Activated CD4-positive, alpha-beta T cell treated with anti-CD3 and anti-CD28 coated beads, Interleukin-2, amount 50 U/mL, for 16 hours (primary cell): ENCODE results near the gene HELT.
A peak's percentile ranks its signal among the peaks of the same experiment; 100 is the strongest.

ENCODE experiments used
- DNase-seq: peaks from one replicate; pipeline ENCODE4 v3.0.0-alpha.2; 2020

The HELT gene

DNA sequence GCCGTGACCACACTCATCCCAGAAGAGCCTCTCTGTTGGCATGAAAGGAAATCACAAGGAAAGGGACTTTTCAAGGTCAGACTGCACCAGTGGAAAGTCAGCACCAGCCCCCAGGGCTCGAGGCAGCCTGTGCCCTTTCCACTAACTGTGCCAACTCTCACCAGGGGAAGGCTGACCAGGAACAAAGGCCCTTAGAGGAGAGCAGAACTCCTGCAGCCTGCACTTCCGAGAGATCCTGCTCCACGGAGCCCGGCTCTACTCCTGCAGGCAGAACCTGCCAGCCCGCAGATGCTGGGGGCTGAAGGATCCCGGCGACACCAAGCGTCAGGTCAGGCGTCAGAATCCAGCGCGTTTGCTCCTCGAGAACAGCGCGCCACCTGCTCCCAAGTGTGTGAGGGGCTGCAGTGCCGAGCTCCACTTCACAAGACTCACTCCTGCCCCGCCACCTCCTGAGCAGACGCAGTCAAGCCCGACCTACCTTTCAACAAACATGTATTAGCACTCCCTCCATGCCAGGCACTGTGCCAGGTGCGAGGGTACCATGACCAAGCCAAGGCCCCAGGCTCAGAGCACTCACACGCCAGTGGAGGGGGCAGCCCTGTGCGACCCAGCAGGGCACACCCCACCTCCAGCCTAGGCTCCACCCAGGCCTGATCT is 13.6 kb upstream of the HELT start:
- DNase-seq: no peak

DNA sequence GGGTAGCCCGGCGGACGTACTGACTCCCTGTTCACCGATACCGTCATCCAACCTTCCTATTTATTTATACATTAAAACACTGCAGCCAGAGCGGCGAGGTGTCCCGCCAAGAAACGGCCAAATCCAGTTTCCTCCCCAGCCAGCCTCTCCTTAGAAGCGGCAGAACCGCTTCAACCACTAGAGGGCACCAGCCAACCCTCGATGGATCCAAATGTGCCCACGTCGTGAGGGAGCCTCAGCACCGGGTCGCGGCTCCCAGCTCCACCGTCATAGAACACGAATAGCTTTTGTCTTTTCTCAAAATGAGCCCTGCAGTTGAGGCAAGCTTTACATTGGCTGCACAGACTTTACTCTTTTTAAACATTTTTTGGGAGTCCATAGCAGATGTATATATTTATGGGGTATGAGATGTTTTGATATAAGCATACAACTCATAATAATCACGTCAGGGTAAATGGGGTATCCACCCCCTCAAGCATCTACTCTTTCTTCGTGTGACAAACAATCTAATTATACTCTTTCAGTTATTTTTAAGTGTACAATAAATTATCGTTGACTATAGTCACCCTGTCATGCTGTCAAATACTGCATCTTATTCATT is 13.0 kb upstream of the HELT start:
- DNase-seq: peak; percentile 79

DNA sequence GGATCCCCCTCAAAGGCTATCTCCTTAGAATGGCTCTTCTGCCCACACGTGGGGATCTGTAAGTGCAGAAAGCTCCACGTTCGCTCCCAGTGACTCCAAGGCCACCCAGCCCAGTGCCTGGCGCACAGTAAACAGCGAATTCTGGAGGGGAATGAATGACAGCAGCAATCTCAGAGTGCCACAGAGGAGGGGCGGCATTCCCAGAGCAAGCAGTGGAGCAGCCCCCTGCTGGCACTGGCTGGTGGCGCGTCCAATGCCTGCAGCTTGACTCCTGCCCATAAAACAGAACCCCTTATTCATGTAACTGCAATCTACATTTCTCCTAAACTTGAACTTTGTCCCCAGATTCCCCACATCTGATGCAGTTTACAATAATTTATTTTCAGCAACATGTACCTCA is 6.9 kb upstream of the HELT start:
- DNase-seq: no peak

DNA sequence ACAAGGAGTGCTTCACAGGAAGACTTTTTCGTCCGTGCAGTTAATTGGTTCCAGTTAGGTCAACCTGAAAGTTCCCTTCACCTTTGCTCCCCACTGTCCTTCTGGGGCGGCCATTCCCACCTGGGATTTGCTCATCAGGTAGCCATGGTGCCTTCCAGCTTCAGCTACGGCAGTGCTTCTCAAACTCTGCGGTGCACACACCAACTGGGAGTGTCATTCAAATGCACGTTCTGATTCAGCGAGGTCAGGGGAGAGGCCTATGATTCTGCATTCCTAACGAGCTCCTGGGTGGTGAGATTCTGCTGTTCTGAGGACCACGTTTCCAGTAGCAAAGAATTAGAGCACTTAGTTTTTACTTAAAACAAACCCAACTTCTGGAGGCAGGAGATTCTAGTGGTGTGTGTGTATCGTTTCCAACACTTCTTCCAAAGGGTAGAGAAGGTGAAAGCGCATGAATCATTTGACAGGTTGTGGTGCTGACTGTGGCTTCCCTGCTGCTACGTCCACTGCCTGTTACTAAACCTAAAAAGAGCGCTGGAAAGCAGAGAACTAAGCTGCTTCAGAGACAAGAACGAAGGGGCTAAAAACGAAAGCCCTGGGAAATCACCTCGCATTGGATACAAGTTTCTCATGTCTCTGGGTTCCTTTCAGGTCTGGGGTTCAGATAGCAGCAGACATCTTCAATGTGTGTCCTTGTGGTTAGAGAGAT is 4.7 kb upstream of the HELT start:
- DNase-seq: peak; percentile 18

DNA sequence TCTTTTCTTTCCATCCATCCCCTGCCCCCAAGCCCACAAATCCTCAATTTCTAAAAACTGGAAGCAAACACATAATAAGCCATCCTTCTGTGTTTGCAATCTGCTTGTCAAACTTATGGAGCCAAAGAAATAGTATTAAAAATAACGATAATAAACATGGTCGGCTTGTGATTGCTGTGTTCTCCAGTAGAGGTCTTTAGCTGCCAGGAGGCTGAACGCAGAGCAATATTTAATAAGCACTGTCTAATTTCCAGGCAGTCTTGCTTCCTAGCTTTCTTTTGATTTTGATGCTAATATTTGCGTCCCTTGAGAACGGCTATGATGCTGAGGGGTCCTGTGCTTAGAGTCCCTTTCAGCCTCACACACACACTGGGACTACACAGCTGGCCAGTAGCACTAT is 3.2 kb upstream of the HELT start:
- no peak for DNase-seq

DNA sequence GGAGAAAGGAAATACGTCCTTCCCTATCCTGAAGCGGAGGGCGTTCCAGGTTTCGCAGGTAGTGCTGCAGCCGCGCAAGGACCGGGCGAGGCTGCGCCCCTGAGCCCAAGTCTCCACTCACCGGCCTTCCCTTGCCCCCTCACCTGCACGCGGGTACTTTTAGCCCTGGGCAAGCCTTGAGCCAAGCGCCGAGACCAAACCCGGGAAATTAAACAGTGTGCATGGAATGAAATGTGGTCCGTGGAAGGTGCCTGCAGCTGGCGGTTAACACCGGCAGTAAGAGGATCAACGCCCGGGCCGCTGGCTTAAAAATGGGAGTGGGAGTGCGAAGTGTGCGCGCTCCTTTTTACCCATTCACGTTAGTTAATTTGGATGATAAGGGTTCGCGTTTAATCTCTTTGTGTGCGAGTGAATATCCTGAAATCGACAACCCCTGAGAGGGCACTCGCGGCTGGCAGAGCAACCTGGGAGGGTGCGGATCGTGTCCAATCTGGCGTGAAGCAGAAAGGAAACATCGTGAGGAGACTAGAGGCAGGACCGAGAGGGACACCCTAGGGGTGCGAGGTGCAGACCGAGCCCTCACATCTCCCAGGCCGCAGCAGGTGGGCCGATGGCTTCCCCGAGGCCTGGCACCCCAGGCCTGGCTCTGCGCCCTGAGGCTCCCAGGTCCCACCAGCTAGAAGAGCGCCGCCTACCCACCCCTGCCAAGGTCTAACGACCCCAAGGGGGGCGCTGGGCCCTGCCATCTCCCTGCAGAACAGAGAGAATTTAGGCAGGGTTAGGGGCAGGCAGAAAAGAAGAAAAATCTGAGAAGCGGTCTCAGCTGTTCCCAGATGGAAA is 2.0 kb upstream of the HELT start:
- DNase-seq: no peak

DNA sequence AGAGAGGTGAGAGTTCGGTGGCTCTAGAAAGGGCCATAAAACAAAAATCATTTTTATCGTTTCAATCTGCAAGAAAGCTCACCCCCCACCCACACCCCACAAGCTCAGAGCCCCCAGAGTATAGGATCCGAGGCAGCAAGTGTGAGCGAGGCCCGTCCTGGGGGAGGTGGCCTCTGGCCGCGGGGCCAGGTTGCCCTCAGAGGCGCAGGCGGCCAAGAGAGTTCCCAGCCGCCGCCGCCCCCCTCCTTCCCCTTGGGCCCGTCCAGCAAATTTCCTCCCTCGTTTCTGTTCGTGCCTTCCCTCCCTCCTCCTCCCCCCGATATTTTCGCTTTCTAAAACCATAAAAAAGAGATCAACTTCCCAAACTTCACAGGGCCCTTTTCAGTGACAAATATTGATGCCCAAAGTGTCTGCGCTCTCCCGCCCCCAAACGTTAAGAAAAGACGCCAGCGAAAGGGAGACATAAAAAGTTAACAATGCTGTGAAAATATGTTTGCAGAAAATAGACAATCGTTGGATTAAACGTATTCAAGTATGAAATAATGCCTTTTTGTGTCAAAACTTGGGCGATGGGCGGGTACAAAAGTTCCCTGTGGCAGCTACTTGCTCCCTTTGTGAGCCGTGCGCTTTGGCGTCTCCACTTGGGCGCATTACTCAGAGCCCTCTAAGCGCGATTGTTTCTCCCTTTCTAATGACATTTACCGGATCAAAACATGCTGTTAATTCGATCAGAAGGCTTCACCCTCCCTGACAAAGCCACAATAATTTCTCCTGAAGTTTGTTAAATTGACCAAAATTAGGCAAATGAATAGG is 1.1 kb upstream of the HELT start:
- DNase-seq: no peak

DNA sequence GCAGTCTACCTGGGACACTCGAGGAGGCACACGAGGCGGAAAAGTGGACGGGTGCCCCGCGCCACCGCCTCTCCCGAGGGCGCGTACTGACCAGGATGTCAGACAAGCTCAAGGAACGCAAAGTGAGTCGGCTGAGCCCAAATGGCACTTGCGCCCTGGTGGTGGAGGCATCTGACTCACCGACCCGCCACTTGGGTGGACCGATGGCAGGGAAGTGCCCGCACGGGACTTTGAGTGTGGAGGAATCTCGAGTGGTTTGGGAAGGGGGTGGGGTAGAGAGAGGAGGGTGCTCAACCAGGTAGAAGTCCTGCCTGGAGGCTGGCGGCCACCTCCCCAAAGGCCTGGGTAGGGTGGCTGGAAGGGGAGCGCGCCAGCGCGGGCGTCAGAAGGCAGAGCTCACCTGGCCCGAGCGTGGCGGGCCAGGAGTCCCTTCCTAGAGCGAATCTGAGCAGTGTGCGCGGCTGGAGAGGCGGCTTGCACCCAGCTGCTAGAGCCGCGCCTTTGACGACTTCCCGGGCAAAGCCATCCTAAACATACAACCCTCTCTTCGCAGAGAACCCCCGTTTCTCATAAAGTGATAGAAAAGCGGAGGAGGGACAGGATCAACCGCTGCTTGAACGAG is 655 bp downstream of the HELT start:
- DNase-seq: no peak

DNA sequence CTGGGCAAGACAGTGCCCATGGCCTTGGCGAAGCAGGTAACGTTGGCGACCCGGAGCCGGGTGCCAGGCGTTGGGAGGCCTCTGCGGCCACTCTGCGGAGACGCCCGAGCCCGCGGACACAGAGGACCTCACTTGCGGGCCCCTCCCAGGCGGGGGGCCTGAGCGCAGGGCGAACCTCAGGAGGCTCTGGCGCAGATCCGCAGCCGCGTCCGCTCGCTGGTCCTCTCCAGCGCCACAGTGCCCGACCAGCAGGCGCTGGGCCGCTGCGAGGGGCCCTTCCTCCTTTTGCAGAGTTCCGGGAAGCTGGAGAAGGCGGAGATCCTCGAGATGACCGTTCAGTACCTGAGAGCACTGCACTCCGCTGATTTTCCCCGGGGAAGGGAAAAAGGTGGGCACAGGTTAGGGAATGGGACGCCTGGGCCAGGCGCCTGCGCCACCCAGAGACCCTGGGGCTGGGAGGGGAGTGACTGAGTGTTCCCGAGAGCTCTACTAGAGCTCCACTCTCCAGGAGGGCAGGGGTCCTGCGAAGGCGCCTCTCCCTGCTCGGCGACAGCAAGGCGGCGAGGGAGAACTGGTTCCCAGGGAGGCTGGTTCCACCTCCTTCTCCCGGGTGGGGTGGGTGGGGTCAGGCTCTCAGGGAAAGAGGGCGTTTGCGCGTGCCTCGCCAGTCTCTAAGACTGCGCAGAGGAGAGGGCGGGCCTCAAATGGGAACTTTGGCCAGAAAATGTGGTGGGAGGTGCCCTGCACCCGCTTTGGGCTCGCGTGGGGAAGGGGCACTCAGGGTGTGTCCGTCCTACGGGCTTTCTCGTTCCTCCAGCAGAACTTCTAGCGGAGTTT is 1.4 kb downstream of the HELT start:
- DNase-seq: no peak

DNA sequence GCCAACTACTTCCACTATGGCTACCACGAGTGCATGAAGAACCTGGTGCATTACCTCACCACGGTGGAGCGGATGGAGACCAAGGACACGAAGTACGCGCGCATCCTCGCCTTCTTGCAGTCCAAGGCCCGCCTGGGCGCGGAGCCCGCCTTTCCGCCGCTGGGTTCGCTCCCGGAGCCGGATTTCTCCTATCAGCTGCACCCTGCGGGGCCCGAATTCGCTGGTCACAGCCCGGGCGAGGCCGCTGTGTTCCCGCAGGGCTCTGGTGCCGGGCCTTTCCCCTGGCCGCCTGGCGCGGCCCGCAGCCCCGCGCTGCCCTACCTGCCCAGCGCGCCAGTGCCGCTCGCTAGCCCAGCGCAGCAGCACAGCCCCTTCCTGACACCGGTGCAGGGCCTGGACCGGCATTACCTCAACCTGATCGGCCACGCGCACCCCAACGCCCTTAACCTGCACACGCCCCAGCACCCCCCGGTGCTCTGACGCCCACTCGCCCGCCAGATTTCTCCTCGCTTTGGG is 2.1 kb downstream of the HELT start:
- DNase-seq: no peak

DNA sequence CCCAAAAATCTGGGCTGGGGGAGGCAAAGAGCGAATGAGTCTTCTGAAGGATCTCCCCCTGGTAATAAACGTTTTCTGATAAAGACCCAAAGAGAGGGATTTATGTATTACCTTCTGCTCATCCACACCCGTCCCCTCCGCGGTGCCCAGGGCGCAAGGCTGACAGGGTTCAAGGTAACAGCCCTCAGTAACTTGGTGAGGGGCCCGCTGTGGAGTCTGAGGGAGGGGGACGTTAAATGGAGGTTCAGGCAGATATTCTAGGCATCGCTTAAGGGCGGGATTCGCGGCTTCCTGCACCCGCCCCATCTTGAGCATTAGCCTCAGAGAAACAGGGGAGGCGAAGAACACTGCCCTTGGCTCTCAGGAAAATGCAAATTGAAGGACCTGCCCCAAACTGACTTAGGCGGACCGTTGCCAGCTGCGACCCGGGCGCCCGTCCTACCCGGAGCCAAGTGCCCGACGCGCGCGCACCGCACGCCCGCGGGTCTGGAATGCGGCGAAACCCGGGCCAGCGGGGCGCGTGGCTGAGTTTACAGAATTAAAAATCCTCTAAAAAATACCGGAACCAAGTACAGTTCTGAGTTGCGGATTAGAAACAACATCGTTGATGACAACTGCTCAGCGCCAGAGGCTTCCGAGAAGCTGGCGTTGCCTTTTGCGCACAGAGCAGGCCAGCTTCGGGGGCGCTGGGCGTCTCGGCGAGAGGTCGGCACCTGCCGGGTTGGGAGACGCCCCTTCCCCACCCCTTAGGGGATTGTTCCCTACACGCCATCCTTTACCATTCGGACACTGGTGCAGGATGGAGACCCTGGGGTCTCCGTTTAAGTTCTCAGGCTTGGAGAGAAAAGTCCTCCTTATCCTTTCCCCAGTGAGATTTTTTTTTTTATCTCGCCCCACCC is 2.8 kb downstream of the HELT start:
- DNase-seq: no peak

DNA sequence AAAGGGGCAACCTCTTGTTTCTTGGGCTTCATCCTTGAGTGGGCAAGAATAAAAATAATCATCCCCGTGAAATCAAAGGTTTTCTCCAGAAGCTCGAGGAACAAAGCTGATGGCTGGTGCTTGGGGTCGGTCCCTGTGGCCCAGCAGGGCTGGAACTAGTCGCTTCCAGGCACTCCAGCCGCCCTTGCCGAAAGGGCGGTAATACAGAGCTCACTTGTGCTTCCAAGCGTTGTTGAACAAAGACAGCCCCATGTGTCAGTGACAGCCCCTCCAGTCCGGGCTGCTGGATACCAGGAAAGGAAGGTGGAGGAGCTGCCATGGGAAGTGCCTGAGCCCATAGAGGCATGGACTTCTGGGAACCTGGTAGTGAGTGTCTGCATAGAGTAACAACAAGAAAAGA is 5.2 kb downstream of the HELT start:
- no peak for DNase-seq

DNA sequence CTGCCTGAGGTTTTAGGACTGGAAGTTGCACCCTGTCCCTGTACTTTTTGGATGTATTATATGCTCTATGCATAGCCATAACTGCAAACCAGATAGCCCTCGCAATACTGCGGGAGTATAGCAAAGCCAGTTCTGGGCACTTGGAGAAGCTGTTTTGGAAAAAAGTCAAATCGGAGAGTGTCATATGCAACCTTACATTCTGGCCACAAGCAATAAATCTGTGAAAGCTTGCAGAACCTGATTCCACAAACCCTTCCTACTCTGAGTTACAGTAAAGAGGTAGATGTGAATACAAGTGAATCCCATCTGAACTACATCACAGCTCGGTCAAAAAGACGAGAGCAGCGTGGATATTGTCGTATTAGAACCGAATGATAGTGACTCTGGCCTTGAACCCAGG is 10.3 kb downstream of the HELT start:
- DNase-seq: no peak

DNA sequence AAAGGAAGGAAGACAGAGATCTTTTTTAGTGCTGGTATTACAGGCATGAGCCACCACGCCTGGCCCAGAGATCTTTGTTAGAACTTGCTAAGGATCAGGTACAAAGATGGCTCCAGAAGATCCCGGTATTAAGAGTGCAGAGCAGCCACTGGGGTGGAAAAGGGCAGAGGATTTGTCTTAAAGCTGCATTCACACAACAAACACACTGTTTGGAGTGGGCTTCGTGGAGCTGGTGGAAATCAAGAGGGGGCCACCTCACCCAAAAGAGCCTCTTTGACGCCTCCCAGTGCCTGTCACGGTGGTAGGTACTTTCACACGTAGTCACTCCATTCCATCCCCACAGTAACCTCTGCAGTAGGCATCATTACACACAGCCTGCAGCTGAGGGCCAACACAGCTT is 13.3 kb downstream of the HELT start:
- no peak for DNase-seq

DNA sequence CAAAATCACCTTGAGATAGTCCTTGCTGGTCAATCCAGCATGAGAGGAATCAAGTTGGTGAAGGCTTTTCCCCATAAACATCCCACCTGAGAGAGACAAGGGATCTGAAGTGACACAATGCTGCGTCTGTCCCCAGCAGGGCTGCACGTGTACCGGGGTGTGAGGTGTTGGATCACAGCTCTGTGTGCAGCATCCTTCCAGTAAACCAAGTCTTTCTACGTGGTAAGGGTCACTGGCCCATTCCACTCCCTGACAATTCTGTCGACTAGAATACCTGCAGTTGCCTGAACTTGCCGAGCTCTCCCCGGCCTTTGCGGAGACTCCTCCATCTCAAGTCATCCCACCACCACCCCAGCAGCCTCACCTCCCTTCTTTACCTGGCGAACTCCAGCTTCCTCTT is 14.8 kb downstream of the HELT start:
- no peak for DNase-seq

DNA sequence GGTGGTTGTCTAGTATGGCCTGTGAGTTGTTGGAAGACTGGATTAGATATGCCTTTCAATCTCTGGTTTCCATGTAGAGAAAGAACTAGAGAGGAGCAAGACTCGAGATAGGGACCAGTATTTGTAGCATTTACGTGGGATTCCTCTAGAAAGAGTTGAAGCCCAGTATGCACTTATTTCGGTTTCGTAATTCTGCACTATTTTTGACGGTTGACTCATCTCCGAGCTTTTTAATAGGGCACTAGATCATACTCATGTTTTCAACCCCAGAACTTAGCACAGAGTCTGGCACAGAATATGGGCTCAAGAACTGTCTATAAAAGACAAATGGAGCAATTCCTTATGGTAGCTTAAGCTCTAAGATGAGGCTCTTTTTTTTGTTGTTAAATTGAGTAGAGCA is 15.7 kb downstream of the HELT start:
- no peak for DNase-seq

DNA sequence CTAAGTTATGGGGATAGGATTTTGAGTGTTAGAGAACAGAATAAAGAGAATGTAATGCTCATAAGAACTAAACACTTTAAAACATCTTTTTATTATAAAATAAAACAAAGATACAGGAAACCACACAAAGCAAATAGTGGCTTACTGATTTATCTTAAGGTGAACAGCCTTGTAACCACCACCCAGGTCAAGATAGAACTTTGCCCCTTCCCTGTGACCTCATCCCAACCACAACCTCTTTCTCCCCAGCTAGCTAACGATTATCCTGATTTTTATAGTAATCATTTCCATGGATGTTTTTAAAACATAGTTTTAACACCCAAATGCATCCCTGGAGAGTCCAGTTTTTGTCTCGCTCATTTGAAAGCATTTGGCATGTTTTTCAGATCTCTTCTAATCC is 17.0 kb downstream of the HELT start:
- no peak for DNase-seq

DNA sequence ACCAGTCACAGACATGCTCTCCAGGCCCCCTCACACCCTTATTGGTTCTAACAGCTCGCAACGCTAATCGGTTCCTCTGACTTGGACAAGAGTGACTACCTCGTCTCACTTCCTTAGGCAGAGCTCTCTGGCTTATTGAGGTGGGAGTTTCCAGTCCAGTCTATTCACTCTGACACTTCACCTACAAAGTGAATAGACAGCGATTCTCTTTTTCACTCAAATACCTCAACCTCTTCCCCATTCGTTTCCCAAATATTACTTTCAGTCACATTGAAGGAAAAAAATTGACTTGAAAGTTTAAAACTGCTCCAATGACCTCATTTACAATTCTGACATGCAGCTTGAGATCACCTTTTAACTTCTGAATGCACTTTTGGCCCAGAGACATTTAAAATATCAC is 17.7 kb downstream of the HELT start:
- no peak for DNase-seq

DNA sequence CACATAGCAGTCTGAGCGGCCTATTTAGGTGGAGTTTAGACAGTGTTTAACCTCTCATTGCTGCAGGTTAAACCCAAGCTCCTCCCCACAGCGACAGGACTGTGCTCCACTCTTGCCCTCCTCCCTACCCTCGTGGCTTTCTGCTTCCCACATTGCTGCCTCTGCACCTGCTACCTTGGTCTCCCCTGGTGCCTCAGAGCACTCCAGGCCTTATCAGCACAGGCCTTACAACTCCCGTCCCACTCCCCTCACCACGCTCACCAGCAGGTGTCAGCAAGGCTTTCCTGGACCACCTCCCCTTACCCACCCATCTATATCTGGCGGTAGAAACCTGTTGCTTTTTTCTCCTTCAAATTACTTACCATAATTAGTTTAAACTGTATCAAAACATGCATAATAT is 18.6 kb downstream of the HELT start:
- DNase-seq: no peak
